ENCODE results near the gene CDK15.
A peak's percentile ranks its signal among the peaks of the same experiment; 100 is the strongest.

The CDK15 gene

GRCh38 chr2:201908901-201909300, 102.6 kb downstream of the CDK15 start:
- DNase-seq (ENCODE audit: low read depth): no peak

DNA sequence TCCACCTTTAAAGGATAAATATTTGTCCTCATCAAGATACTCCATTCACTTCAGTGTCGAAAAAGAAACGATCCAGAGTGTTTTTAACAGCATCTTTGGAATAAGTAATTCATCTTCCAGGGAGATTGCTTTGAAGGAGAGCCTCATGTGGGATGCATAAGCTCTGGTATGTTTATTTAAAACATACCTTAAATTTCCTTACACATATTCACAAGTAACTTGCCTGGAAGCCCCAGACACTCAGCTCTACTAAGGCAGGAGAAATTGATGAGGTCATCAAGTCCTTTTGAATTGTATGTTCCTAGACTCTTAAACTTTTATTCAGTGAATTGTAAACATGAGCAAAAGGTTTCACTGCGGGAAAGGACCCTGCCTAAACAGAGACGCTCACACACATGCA, 103.0 kb downstream of the CDK15 start:
- no peak for DNase-seq (ENCODE audit: low read depth)

DNA sequence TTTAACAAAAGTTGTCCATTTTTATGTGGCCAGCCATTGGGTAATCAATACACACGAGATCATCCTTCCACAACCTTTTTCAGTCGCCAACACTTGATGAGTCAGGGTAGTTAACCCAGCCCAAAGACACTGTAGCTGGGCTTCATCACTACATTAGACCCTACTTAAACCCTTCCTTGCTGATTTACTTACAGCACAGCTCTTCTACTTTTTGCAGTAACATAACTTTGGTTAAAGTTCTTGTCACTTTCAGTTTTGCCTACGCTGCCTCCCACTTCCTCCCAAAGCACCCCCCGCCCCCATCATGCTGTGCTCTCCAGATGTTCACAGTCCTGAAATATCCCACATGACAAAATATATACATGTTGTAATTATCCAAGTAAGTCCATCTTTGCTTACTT, 103.6 kb downstream of the CDK15 start:
- DNase-seq (ENCODE audit: low read depth): no peak

DNA sequence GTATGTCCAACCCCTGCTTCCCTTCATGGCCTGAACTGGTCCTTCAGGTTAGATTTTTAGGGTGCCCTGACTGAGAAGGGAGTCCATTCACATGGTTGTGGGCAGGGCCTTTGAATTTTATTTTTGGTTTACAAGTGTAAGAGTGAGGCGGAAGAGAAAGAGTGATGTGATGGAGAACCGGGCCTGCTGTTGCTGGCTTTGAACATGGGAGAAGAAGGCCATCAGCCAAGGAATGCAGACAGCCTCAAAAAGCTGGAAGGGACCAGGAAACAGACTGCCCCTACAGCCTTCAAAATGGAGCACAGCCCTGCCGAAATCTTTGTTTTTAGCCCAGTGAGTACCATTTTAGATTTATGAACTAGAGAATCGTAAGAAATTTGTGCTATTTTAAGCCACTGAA, 105.0 kb downstream of the CDK15 start:
- DNase-seq (ENCODE audit: low read depth): no peak

GRCh38 chr2:201913201-201913600, 106.9 kb downstream of the CDK15 start:
- DNase-seq (ENCODE audit: low read depth): no peak

DNA sequence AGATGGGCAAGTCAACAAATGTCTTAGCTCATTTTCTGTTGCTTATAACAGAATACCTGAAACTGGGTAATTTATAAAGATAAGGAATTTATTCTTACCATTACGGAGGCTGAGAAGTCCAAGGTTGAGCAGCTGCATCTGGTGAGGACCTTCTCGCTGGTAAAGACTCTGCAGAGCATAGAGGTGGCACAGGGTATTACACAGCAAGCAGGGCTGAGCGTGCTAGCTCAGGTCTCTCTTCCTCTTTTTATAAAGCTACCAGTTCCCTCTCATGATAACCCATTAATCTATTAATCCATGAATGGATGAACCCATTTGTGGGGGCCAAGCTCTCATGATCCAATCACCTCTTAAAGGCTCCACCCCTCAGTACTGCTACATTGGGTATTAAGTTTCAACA, 109.1 kb downstream of the CDK15 start:
- no peak for DNase-seq (ENCODE audit: low read depth)

DNA sequence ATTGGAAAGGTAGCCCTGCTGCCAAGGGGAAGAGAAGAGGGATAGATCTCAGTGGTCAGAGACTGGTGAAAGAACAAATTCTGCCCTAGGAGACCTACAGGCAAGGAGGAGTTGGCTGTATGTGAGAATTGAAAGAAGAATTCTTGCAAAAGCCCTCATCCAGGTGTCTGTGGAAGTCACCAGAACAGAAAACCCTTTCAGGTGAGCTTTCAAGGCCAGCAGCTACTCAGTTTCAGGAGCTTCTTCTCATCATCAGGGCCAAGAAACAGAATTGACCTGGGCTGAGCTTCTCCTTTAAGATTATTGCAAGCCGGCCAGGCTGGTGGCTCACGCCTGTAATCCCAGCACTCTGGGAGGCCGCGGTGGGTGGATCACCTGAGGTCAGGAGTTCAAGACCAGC, 110.2 kb downstream of the CDK15 start:
- no peak for DNase-seq (ENCODE audit: low read depth)

- DNase-seq (ENCODE audit: low read depth): no peak
These were observed 112.4 kb downstream of the CDK15 start for GRCh38 chr2:201918616-201919307.

GRCh38 chr2:201919308-201919634, 112.9 kb downstream of the CDK15 start:
- no peak for DNase-seq (ENCODE audit: low read depth)

GRCh38 chr2:201923436-201924328, 117.3 kb downstream of the CDK15 start:
- no peak for DNase-seq (ENCODE audit: low read depth)

GRCh38 chr2:201924453-201924852, 118.1 kb downstream of the CDK15 start:
- no peak for DNase-seq (ENCODE audit: low read depth)

DNA sequence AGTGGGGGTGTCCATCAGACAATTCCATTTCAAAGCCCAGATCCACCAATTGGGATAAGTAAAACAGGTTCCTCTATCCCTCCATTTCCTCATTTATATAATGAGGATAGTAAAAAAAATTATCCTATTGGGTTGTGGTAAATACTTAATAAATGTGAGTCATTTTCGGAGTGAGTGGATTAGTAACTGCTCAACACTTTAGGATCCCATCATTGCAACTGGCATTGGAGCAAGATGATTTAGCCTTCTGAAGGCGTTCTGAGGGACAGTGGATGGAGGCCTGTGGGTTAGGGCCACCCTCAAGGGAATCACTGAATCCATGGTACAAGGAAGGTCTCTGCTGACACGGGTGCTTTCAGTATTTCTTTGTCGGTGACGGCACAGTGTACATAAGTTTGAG, 118.7 kb downstream of the CDK15 start:
- no peak for DNase-seq (ENCODE audit: low read depth)

- no peak for DNase-seq (ENCODE audit: low read depth)
These were observed 119.7 kb downstream of the CDK15 start for GRCh38 chr2:201926067-201926466.

- no peak for DNase-seq (ENCODE audit: low read depth)
These were observed 122.0 kb downstream of the CDK15 start for GRCh38 chr2:201928363-201928762.

DNA sequence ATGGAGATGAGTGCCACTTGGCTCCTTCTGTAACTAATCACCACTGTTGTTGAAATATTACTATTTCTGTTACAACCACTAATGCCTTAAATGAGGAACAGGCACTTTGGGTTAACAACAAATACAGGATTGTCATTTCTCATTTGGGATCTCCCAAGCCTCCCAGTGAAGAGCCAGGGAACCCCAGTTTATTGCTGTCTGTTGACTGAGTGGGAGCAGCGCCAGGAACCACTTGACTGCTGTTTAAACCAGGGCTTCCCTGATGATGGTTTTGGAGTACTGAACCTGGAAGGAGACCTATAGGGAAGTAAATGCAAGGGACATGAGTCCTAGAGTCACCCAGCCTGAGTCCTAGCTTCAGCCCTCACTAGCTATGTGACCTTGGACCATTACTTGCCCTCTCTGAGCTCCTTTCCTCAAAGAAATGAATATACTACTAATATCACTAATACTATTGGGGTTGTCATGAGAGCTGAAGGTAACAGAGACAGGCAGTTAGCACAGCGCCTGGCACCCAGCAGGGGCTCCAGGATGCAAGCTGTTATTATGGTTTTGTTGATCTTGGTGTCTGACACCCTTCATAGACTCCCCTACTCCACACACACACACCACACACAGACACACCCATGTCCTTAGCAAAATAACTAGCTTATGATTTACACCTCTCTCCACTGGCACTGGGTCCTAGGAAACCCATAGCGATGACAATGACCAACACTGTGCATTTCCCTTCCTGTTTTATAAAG, 123.1 kb downstream of the CDK15 start:
- DNase-seq (ENCODE audit: low read depth): no peak

DNA sequence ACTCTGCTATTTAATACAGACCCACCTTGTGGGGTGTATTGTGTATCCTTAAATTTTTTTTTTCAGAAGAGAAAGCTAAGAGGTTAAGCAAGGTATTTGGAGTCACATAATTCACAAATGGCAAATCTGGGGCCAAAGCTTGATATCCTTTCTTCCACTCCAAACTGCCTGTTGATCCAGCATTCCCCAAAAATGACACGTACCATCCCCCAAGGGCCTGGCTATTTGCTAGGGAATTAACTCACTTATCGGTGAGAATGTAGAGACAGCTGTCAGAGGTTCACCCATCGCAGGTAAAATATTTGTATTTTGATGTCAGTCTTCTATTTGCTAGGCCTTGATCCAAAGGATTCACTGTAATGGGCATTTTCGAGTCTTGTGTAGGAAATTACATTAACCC, 123.7 kb downstream of the CDK15 start:
- no peak for DNase-seq (ENCODE audit: low read depth)

- DNase-seq (ENCODE audit: low read depth): no peak
These were observed 124.5 kb downstream of the CDK15 start for GRCh38 chr2:201930831-201931230.

GRCh38 chr2:201931475-201931874, 125.1 kb downstream of the CDK15 start:
- DNase-seq (ENCODE audit: low read depth): no peak

DNA sequence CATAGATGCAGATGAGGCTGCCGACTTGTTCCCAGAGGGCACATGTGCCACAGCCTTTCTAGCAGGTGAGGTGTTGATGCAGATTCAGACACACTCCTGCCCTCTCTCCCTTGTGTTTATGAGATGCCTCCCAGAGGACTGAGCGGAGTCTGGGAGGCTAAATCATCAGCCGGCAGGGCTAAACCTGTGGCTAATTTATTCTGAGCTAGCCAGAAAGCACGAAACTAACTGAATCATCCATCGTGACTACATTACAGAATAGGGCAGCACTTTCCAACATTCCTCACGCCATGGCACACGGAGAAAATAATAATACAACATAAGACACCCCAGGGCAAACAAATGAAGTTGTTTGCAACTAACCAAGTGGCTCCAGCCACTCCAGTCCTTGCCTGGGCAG, 125.6 kb downstream of the CDK15 start:
- peak; percentile 69 for DNase-seq (ENCODE audit: low read depth)

DNA sequence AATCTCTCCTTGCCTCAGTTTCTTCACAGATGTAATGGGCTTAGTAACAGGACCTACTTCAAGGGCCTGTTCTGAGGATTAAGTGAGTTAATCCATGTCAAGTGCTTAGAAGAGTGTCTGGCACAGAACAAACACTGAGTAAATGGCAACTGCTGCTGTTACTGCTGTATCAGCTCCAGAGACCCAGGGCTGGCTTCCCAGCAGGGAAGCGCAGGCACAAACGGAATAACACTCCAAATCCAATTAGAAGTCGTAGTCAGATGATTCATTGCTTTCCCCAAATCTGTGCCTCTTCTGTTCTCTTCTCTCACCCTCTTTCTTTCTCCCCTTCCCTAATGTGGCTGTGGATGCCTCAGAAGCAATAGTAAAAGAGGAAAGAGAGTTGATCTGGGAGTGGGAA, 126.2 kb downstream of the CDK15 start:
- DNase-seq (ENCODE audit: low read depth): no peak

- no peak for DNase-seq (ENCODE audit: low read depth)
These were observed 127.5 kb downstream of the CDK15 start for GRCh38 chr2:201933792-201934237.

DNA sequence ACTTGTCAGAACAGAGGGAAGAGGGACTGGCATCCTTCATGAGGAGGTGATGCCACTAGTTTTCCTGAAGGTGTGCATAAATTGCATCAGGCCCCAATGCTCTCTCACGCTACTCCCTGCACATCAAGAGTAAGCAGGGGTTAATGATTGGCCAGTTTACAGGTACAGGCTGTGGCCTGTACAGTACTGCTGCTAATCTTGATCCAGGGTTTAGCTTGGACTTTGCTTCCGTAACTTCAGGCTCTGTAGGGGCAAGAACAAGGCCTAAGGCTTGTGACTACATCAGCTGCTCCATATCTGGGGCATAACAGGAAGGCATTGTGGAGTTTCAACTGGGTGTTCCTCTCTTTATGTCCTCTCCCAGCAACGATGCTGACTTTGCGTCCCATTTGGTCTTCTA, 130.5 kb downstream of the CDK15 start:
- no peak for DNase-seq (ENCODE audit: low read depth)

DNA sequence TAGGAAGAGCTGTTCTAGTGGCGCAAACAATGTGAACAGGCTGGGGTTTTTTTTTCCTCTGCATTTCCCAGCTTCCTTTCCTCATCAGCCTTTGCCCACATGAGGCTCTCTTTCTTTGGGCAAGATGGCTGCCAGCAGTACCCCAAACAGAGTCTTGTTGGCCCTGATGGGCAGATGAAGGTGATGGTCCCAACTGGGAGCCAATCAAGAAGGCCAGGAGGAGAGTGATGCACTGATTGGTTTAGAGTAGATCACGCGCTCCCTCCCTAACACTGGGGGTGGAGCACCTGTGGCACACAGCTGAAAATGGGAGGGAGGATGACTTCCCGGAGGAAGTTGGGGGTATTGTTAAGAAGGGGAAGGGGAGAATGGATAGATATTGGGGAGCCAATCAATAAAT, 131.0 kb downstream of the CDK15 start:
- no peak for DNase-seq (ENCODE audit: low read depth)
